ENCODE results near the gene SGK1. TPM values are rescaled to one million over a fixed set of nuclear protein-coding genes. Genes with fewer than 3 reads are reported as not detected.
A peak's percentile ranks its signal among the peaks of the same experiment; 100 is the strongest.

The SGK1 gene
- total RNA-seq, 6 donors from 2014 or later, result 118 to 426 (median 199) TPM

GRCh38 chr6:134358320-134358719 lies 40.4 kb upstream of the SGK1 start:
- no peaks in the 10 kb centered on the region for H3K36me3 ChIP-seq
- 31% methylated on average over 4 of the region's 4 CpGs for WGBS, 2 donors
- peak in 1 of 2 donors; percentile 38 for DNase-seq
- TF ChIP-seq EP300 (IDR thresholded peaks at IDR 0.05) (peak in 1 of 4 donors; percentile 63), POLR2AphosphoS5 (IDR thresholded peaks at IDR 0.05) (peak in 1 of 2 donors; percentile 18), POLR2A (IDR thresholded peaks at IDR 0.05) (no peak), CTCF (IDR thresholded peaks at IDR 0.05) (no peak)
- H3K27ac ChIP-seq, result peak overlapping the region in 1 of 4 donors; percentile 18
- no peak overlapping the region for H3K4me3 ChIP-seq
- H3K4me1 ChIP-seq, result peaks cover 0 to 15% (median 0%) of the 10 kb centered on the region in 4 donors
- ATAC-seq (ENCODE audit: low FRiP score in 2 of 2), result peak; percentile 80 to 92
- H3K9me3 ChIP-seq, result no peaks in the 10 kb centered on the region
- no peaks in the 10 kb centered on the region for H3K27me3 ChIP-seq

- Histone ChIP-seq H3K27ac (no peak overlapping the region), H3K4me3 (no peak overlapping the region), H3K27me3 (no peaks in the 10 kb centered on the region), H3K4me1 (peaks cover 0 to 15% (median 0%) of the 10 kb centered on the region in 4 donors), H3K36me3 (no peaks in the 10 kb centered on the region), H3K9me3 (no peaks in the 10 kb centered on the region)
- 63 to 66% methylated on average over 2 of the region's 2 CpGs for WGBS, 2 donors
- TF ChIP-seq POLR2AphosphoS5 (IDR thresholded peaks at IDR 0.05), result no peak
- TF ChIP-seq EP300 (IDR thresholded peaks at IDR 0.05), result peak in 1 of 4 donors; percentile 2
- DNase-seq, result peak in 1 of 2 donors; percentile 29
- no peak for ATAC-seq (ENCODE audit: low FRiP score in 2 of 2)
These were observed 39.1 kb upstream of the SGK1 start for GRCh38 chr6:134357022-134357487.

- Histone ChIP-seq H3K9me3 (no peaks in the 10 kb centered on the region), H3K27me3 (no peaks in the 10 kb centered on the region), H3K4me1 (peaks cover 0 to 15% (median 0%) of the 10 kb centered on the region in 4 donors), H3K4me3 (no peak overlapping the region), H3K27ac (no peak overlapping the region), H3K36me3 (no peaks in the 10 kb centered on the region)
- DNase-seq (no peak), ATAC-seq (ENCODE audit: low FRiP score in 2 of 2) (no peak)
- no peak for TF ChIP-seq POLR2AphosphoS5 (IDR thresholded peaks at IDR 0.05)
- no peak for TF ChIP-seq POLR2A (IDR thresholded peaks at IDR 0.05)
- TF ChIP-seq EP300 (IDR thresholded peaks at IDR 0.05), result no peak
- no peak for TF ChIP-seq CTCF (IDR thresholded peaks at IDR 0.05)
- 94 to 97% methylated on average over 3 of the region's 3 CpGs for WGBS, 2 donors
These were observed 38.5 kb upstream of the SGK1 start for GRCh38 chr6:134356405-134356804.

GRCh38 chr6:134352786-134353480 lies 35.0 kb upstream of the SGK1 start:
- TF ChIP-seq CTCF (IDR thresholded peaks at IDR 0.05) (no peak), POLR2AphosphoS5 (IDR thresholded peaks at IDR 0.05) (no peak), POLR2A (IDR thresholded peaks at IDR 0.05) (no peak)
- H3K36me3 ChIP-seq, result no peaks in the 10 kb centered on the region
- WGBS, 2 donors, result 65 to 72% methylated on average over 4 of the region's 4 CpGs
- H3K27ac ChIP-seq, result no peak overlapping the region
- H3K27me3 ChIP-seq, result no peaks in the 10 kb centered on the region
- peaks cover 0 to 2% (median 0%) of the 10 kb centered on the region in 4 donors for H3K4me1 ChIP-seq
- ATAC-seq (ENCODE audit: low FRiP score in 2 of 2), result peak in 1 of 2 donors; percentile 62
- peak in 1 of 2 donors; percentile 32 for DNase-seq
- H3K9me3 ChIP-seq, result no peaks in the 10 kb centered on the region
- H3K4me3 ChIP-seq, result no peak overlapping the region

GRCh38 chr6:134351615-134352474 lies 33.9 kb upstream of the SGK1 start:
- H3K4me1 ChIP-seq, result peaks cover 0 to 4% (median under 1%) of the 10 kb centered on the region in 4 donors
- no peaks in the 10 kb centered on the region for H3K27me3 ChIP-seq
- no peak for ATAC-seq (ENCODE audit: low FRiP score in 2 of 2)
- TF ChIP-seq EP300 (IDR thresholded peaks at IDR 0.05) (no peak), POLR2AphosphoS5 (IDR thresholded peaks at IDR 0.05) (no peak), CTCF (IDR thresholded peaks at IDR 0.05) (no peak), POLR2A (IDR thresholded peaks at IDR 0.05) (no peak)
- H3K27ac ChIP-seq, result no peak overlapping the region
- no peak overlapping the region for H3K4me3 ChIP-seq
- WGBS, 2 donors, result 82 to 88% methylated on average over 7 of the region's 7 CpGs
- no peaks in the 10 kb centered on the region for H3K36me3 ChIP-seq
- DNase-seq, result no peak
- no peaks in the 10 kb centered on the region for H3K9me3 ChIP-seq
